HepG2 (cell line): ENCODE data around the gene TK2. TPM values are rescaled to one million over a fixed set of nuclear protein-coding genes. Genes with fewer than 3 reads are reported as not detected.
A peak's percentile ranks its signal among the peaks of the same experiment; 100 is the strongest.

ENCODE experiments used
- ATAD3A ChIP-seq: sonication (generic); formaldehyde crosslinking; IDR thresholded peaks from 2 replicates; pipeline ENCODE4 v1.4.0; 2020; ENCODE audit warnings: missing genetic modification reagents
- ATF5 ChIP-seq: sonication (generic); formaldehyde crosslinking; IDR thresholded peaks from 2 replicates; pipeline ENCODE4 v1.4.0; 2020; ENCODE audit warnings: mild to moderate bottlenecking, low read depth, missing genetic modification reagents
- CCDC6 ChIP-seq: sonication (generic); formaldehyde crosslinking; IDR thresholded peaks from 2 replicates; pipeline ENCODE4 v1.8.1; 2022; ENCODE audit warnings: mild to moderate bottlenecking, missing genetic modification reagents, moderate library complexity
- DNMT3B ChIP-seq: conservative IDR thresholded peaks from 2 replicates; pipeline ENCODE4 v1.6.1; 2016; ENCODE audit warnings: missing biosample characterization, control low read depth
- GATA4 ChIP-seq: sonication (generic); IDR thresholded peaks from 2 replicates; pipeline ENCODE4 v1.6.1; 2016; ENCODE audit warnings: antibody characterized with exemption, low read depth, borderline replicate concordance
- HNRNPUL1 ChIP-seq: fragments of 200-400 bp; formaldehyde crosslinking; IDR thresholded peaks from 2 replicates; pipeline ENCODE4 v1.6.1; 2017; ENCODE audit warnings: low read depth, mild to moderate bottlenecking, low read length, moderate library complexity
- KDM5A ChIP-seq: fragments of 200-600 bp; sonication (generic); IDR thresholded peaks from 2 replicates; pipeline ENCODE4 v1.7.0; 2018; ENCODE audit warnings: antibody characterized with exemption, mild to moderate bottlenecking, low read length, borderline replicate concordance
- MBD4 ChIP-seq: IDR thresholded peaks from 2 replicates; pipeline ENCODE4 v1.6.1; 2012; ENCODE audit warnings: low read length, inconsistent platforms, borderline replicate concordance
- REL ChIP-seq: sonication (generic); formaldehyde crosslinking; conservative IDR thresholded peaks from 2 replicates; pipeline ENCODE4 v1.8.0; 2022; ENCODE audit warnings: mild to moderate bottlenecking, missing genetic modification reagents, moderate library complexity
- ZFP36 ChIP-seq: fragments of 150-350 bp; IDR thresholded peaks from 2 replicates; pipeline ENCODE4 v1.6.1; 2018; ENCODE audit warnings: borderline replicate concordance, low read length, low read depth; ENCODE audit not compliant: partially characterized antibody
- ZFP91 ChIP-seq: sonication (generic); formaldehyde crosslinking; IDR thresholded peaks from 2 replicates; pipeline ENCODE4 v1.9.0; 2022; ENCODE audit warnings: missing genetic modification reagents, mild to moderate bottlenecking, borderline replicate concordance
- ZNF263 ChIP-seq: sonication (generic); formaldehyde crosslinking; IDR thresholded peaks from 2 replicates; pipeline ENCODE4 v1.4.0; 2020; ENCODE audit warnings: missing genetic modification reagents
- ZNF3 ChIP-seq: IDR thresholded peaks from 2 replicates; pipeline ENCODE4 v1.7.0; 2017; ENCODE audit warnings: inconsistent platforms
- ZNF34 ChIP-seq: sonication (generic); formaldehyde crosslinking; IDR thresholded peaks from 2 replicates; pipeline ENCODE4 v1.4.0; 2020; ENCODE audit warnings: mild to moderate bottlenecking, missing genetic modification reagents, borderline replicate concordance
- ZNF570 ChIP-seq: sonication (generic); formaldehyde crosslinking; IDR thresholded peaks from 2 replicates; pipeline ENCODE4 v1.4.0; 2020; ENCODE audit warnings: mild to moderate bottlenecking, missing genetic modification reagents, borderline replicate concordance
- ZNF616 ChIP-seq: sonication (generic); formaldehyde crosslinking; IDR thresholded peaks from 2 replicates; pipeline ENCODE4 v1.5.0; 2020; ENCODE audit warnings: low read depth, mild to moderate bottlenecking, missing genetic modification reagents
- polyA plus RNA-seq, 8 experiments: library from polyadenylated mRNA; depleted of rRNA in 3 of 8; stranded (reverse) in 7 of 8; unstranded in 1 of 8; fragments of >200 nt; fragmentation: Illumina TruSeq in 4 of 8; extraction: Trizol in 4 of 8; gene quantifications; 2 replicates each; pipeline versions ENCODE4 v1.2.1 to v1.2.3, GENCODE V29; 2011 to 2016; ENCODE audit warnings: low read depth in 4 of 8, missing spikeins in 1 of 8, mixed read lengths in 1 of 8; ENCODE audit not compliant: insufficient read depth in 1 of 8
- total RNA-seq, 5 experiments: library from RNA; depleted of rRNA; stranded (reverse); fragments of >200 nt; fragmentation: Illumina TruSeq; extraction: Trizol; gene quantifications; 2 replicates each; pipeline ENCODE4 v1.2.3, GENCODE V29; 2016; ENCODE audit warnings: low read depth in 1 of 5
- TF ChIP-seq, protein P1 (sequence below): sonication (generic); formaldehyde crosslinking; IDR thresholded peaks from 2 replicates; pipeline ENCODE4 v1.5.0; 2020; ENCODE audit warnings: mild to moderate bottlenecking, missing genetic modification reagents, borderline replicate concordance
- TF ChIP-seq, protein P2 (sequence below): sonication (generic); formaldehyde crosslinking; IDR thresholded peaks from 2 replicates; pipeline ENCODE4 v1.5.0; 2020; ENCODE audit warnings: missing genetic modification reagents

The TK2 gene
- total and polyA plus RNA-seq, 2 of the 13 experiments (the other 11 are each of a cell fraction or from before 2014, with no cell fraction given): 18.7 to 21.0 TPM

DNA sequence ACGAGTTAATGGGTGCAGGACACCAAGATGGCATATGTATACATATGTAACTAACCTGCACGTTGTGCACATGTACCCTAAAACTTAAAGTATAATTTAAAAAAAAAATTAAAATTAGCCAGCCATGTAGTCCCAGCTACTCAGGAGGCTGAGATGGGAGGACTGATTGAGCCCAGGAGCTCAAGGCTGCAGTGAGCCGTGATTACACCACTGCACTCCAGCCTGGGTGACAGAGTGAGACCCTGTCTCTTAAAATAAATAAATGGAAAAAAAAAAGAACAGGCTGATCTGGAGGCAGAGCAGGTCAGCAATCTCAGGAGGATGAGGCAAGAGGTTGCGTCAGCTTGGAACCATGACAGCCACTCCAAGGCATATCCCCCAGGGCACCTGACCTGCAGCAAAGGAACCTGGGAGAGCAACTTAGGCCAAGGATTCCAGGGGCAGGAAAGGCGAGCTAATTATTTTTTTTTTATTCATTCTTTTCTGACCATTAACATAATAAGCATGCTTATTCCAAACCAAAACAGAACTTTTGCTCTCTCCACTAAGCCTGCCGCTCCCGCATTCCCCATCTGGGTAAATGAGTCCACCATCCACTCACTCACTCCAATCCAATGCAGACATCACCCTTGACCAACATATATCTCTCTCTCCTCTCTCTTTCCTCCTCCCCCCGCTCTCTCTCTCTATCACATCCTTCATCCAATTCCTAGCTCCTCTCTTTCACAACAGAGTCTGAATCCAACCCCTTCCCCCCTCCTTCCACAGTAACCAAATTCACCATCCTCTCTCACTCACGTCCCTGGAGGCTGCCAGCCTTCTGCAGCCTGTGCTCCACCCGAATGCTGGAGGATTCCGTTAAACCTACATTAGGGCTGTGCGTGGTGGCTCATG lies 47.7 kb downstream of the TK2 start (continued):
- TF ChIP-seq, protein P1, sequence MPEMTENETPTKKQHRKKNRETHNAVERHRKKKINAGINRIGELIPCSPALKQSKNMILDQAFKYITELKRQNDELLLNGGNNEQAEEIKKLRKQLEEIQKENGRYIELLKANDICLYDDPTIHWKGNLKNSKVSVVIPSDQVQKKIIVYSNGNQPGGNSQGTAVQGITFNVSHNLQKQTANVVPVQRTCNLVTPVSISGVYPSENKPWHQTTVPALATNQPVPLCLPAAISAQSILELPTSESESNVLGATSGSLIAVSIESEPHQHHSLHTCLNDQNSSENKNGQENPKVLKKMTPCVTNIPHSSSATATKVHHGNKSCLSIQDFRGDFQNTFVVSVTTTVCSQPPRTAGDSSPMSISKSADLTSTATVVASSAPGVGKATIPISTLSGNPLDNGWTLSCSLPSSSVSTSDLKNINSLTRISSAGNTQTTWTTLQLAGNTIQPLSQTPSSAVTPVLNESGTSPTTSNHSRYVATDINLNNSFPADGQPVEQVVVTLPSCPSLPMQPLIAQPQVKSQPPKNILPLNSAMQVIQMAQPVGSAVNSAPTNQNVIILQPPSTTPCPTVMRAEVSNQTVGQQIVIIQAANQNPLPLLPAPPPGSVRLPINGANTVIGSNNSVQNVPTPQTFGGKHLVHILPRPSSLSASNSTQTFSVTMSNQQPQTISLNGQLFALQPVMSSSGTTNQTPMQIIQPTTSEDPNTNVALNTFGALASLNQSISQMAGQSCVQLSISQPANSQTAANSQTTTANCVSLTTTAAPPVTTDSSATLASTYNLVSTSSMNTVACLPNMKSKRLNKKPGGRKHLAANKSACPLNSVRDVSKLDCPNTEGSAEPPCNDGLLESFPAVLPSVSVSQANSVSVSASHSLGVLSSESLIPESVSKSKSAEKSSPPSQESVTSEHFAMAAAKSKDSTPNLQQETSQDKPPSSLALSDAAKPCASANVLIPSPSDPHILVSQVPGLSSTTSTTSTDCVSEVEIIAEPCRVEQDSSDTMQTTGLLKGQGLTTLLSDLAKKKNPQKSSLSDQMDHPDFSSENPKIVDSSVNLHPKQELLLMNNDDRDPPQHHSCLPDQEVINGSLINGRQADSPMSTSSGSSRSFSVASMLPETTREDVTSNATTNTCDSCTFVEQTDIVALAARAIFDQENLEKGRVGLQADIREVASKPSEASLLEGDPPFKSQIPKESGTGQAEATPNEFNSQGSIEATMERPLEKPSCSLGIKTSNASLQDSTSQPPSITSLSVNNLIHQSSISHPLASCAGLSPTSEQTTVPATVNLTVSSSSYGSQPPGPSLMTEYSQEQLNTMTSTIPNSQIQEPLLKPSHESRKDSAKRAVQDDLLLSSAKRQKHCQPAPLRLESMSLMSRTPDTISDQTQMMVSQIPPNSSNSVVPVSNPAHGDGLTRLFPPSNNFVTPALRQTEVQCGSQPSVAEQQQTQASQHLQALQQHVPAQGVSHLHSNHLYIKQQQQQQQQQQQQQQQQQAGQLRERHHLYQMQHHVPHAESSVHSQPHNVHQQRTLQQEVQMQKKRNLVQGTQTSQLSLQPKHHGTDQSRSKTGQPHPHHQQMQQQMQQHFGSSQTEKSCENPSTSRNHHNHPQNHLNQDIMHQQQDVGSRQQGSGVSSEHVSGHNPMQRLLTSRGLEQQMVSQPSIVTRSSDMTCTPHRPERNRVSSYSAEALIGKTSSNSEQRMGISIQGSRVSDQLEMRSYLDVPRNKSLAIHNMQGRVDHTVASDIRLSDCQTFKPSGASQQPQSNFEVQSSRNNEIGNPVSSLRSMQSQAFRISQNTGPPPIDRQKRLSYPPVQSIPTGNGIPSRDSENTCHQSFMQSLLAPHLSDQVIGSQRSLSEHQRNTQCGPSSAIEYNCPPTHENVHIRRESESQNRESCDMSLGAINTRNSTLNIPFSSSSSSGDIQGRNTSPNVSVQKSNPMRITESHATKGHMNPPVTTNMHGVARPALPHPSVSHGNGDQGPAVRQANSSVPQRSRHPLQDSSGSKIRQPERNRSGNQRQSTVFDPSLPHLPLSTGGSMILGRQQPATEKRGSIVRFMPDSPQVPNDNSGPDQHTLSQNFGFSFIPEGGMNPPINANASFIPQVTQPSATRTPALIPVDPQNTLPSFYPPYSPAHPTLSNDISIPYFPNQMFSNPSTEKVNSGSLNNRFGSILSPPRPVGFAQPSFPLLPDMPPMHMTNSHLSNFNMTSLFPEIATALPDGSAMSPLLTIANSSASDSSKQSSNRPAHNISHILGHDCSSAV (CRISPR knock-in tag): no peak
- TF ChIP-seq DNMT3B (CRISPR knock-in tag) (no peak), ZNF616 (CRISPR knock-in tag) (no peak), MBD4 (no peak), ZNF263 (CRISPR knock-in tag) (0 out of 2 replicates have a peak, but pooled peaks have one; percentile 39), CCDC6 (no peak), ZNF3 (CRISPR knock-in tag) (no peak), HNRNPUL1 (no peak), GATA4 (no peak), REL (CRISPR knock-in tag) (no peak), ZNF570 (CRISPR knock-in tag) (no peak), KDM5A (no peak), ZNF34 (no peak), ATF5 (CRISPR knock-in tag) (no peak), ZFP36 (no peak), ZFP91 (CRISPR knock-in tag) (no peak), ATAD3A (CRISPR knock-in tag) (no peak)
- TF ChIP-seq, protein P2, sequence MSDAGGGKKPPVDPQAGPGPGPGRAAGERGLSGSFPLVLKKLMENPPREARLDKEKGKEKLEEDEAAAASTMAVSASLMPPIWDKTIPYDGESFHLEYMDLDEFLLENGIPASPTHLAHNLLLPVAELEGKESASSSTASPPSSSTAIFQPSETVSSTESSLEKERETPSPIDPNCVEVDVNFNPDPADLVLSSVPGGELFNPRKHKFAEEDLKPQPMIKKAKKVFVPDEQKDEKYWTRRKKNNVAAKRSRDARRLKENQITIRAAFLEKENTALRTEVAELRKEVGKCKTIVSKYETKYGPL (CRISPR knock-in tag): no peak
